ENCODE data around the gene ABAT. TPM values are rescaled to one million over a fixed set of nuclear protein-coding genes. Genes with fewer than 3 reads are reported as not detected.

Gene ABAT
- total RNA-seq, 4 donors from 2014 or later = 0.55 to 1.9 (median 0.92) TPM

DNA sequence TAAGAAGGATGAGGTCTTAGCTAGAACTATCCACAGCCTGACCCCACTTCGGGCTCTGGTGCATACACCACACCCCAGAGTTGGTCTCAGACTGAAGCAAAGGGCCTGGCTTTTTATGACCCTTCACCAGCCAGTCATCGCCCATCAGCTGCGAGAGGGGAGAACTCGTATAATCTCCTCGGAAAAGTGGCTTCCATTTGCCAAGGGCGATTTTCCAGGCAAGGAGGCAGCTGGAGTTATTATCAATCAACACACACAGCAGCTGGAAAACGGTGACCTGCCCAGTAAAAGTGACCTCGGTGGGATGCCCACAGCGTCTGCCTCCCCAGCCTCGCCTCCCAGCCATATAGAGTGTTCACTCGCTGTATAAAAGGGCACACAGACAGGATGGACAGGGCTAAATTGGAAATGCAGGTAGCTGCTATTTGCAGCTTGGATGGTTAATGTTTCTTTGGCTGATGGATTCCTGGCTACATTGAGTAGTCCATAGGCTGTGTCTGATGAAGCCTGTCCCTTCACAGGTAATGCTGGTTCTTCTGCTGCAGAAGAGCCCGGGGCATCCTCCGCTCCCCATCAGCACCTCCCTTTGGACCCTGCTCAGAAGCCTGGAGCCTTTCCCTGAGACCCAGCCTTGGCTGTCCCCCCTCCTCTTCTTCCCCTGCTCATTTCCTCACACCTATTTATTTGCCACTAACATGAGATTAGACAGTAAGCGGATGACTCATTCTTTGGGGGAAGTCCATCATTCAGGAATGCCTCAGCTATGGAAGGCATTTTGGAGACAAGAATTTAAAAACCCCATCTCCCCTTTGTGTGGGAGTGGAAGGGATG is 77.3 kb downstream of the ABAT start:
- intact Hi-C loops (cut with DNase I; ENCODE audit: low total_unique reads) = no loop called here
- ATAC-seq (no peak), DNase-seq (no peak)
- Histone ChIP-seq H3K4me1 (no peaks in the 10 kb centered on the region), H3K27me3 (no peaks in the 10 kb centered on the region), H3K36me3 (no peaks in the 10 kb centered on the region), H3K9me3 (no peaks in the 10 kb centered on the region), H3K27ac (no peak overlapping the region), H3K4me3 (no peak overlapping the region)
- in situ Hi-C loops (cut with MboI; ENCODE audit: low sequenced_read_pairs in 4 of 4) = no loop called here
- no peak for TF ChIP-seq POLR2A (IDR thresholded peaks at IDR 0.05)
- no peak for TF ChIP-seq CTCF (IDR thresholded peaks at IDR 0.05 in 4 of 5, conservative IDR thresholded peaks at IDR 0.05 in 1 of 5)

- H3K4me3 ChIP-seq = no peak overlapping the region
- H3K4me1 ChIP-seq = no peaks in the 10 kb centered on the region
- TF ChIP-seq POLR2A (IDR thresholded peaks at IDR 0.05) = no peak
- TF ChIP-seq CTCF (IDR thresholded peaks at IDR 0.05 in 4 of 5, conservative IDR thresholded peaks at IDR 0.05 in 1 of 5) = no peak
- intact Hi-C loops (cut with DNase I; ENCODE audit: low total_unique reads) (no loop called here), in situ Hi-C loops (cut with MboI; ENCODE audit: low sequenced_read_pairs in 4 of 4) (no loop called here)
- no peaks in the 10 kb centered on the region for H3K9me3 ChIP-seq
- H3K36me3 ChIP-seq = no peaks in the 10 kb centered on the region
- no peak for DNase-seq
- H3K27ac ChIP-seq = no peak overlapping the region
- H3K27me3 ChIP-seq = no peaks in the 10 kb centered on the region
- no peak for ATAC-seq
These were observed 78.3 kb downstream of the ABAT start for GRCh38 chr16:8752706-8753105.

DNA sequence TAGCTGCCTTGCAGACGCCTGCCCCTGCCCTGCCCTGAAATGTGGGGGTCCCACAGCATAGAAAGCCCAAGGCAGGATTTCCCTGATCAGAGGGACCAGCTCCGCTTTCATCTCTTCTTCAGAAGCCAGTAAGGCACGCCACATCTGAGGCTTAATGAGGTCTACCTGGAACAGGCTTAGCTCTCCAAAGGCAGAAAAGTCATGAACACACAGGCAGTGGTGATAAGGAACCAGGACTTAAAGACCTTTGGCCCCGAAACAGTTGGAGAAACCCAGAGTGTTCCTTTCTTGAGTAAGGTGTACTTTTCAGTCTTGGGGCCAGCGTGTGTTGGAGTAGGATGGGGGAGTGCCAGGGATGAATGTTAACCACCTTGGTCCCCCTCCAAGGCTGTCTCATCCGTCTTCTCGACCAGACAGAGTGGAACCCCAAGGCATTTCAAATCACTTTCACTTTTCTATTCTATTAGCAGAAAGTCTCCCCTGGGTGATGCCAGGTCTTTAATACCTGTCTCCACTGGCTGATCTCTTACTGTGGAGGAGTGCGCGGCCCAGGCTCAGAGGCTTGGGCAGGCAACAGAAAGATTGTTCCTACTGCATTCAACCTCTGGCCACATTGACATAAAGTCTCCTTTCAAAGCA is 79.1 kb downstream of the ABAT start:
- no peaks in the 10 kb centered on the region for H3K4me1 ChIP-seq
- no peaks in the 10 kb centered on the region for H3K36me3 ChIP-seq
- H3K4me3 ChIP-seq = no peak overlapping the region
- no peak for DNase-seq
- no peak for ATAC-seq
- in situ Hi-C loops (cut with MboI; ENCODE audit: low sequenced_read_pairs in 4 of 4) = no loop called here
- no peaks in the 10 kb centered on the region for H3K9me3 ChIP-seq
- H3K27ac ChIP-seq = no peak overlapping the region
- H3K27me3 ChIP-seq = no peaks in the 10 kb centered on the region
- intact Hi-C loops (cut with DNase I; ENCODE audit: low total_unique reads) = no loop called here
- TF ChIP-seq POLR2A (IDR thresholded peaks at IDR 0.05) = no peak
- no peak for TF ChIP-seq CTCF (IDR thresholded peaks at IDR 0.05 in 4 of 5, conservative IDR thresholded peaks at IDR 0.05 in 1 of 5)

DNA sequence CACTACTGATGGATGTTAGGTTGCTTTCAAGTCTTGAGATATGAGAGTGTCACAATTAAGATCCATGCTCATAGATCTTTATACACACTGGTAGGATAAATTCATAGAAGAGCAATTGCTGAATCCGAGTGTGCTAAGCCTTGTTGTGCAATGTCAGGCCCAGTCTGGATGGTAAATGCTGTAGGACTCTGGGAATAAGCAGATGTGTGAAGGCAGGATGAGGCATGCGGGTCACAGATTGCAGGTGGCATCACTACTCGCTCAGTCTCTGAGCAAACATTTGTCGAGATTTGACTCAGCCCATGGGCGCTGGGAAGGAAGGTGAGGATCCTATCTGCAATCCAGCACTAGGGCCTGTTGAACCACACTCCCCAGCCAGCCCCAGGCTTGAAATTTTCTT is 82.3 kb downstream of the ABAT start:
- DNase-seq (no peak), ATAC-seq (no peak)
- no peaks in the 10 kb centered on the region for H3K9me3 ChIP-seq
- no peaks in the 10 kb centered on the region for H3K27me3 ChIP-seq
- in situ Hi-C loops (cut with MboI; ENCODE audit: low sequenced_read_pairs in 4 of 4) = no loop called here
- intact Hi-C loops (cut with DNase I; ENCODE audit: low total_unique reads) = no loop called here
- no peaks in the 10 kb centered on the region for H3K4me1 ChIP-seq
- no peak for TF ChIP-seq CTCF (IDR thresholded peaks at IDR 0.05 in 4 of 5, conservative IDR thresholded peaks at IDR 0.05 in 1 of 5)
- TF ChIP-seq POLR2A (IDR thresholded peaks at IDR 0.05) = no peak
- no peaks in the 10 kb centered on the region for H3K36me3 ChIP-seq
- H3K27ac ChIP-seq = no peak overlapping the region
- no peak overlapping the region for H3K4me3 ChIP-seq

Measured in gastrocnemius medialis (tissue), 4 donors.